Lower leg skin (tissue), 4 donors: Measurements from ENCODE around the gene ABTB2. TPM values are rescaled to one million over a fixed set of nuclear protein-coding genes. Genes with fewer than 3 reads are reported as not detected.
A peak's percentile ranks its signal among the peaks of the same experiment; 100 is the strongest.

Experiments
- DNase-seq, 2 donors: peaks; one replicate each; pipeline ENCODE4 v3.0.0-alpha.2; 2019; ENCODE audit warnings: low spot score in 2 of 2
- H3K4me3 ChIP-seq: fragments of 200-600 bp; sonication (generic); 2 replicates; pipeline ENCODE4 v1.5.1; 2017; ENCODE audit warnings: mild to moderate bottlenecking, low read depth; ENCODE audit not compliant: poor library complexity, severe bottlenecking
- POLR2A ChIP-seq, 2 donors: fragments of 450-650 bp; IDR thresholded peaks; one replicate each; pipeline ENCODE4 v1.6.1; 2016 to 2017; ENCODE audit warnings: antibody characterized with exemption in 2 of 2, mild to moderate bottlenecking in 1 of 2, moderate library complexity in 1 of 2
- WGBS, 2 donors: methylation state at CpG; one replicate each; pipeline ENCODE4 v1.1.5; 2018; 5-methylcytosine and 5-hydroxymethylcytosine counted together
- intact Hi-C: fragments of 100-400 bp; cut with DNase I; formaldehyde crosslinking; loops from one replicate; pipeline ENCODE4 v1.15.0; 2023; ENCODE audit warnings: low total_unique reads
- total RNA-seq, 4 donors: library from RNA; depleted of rRNA; stranded (reverse); fragments of >200 nt; gene quantifications; one replicate each; pipeline ENCODE4 v1.1.0, GENCODE V29; 2016
- TF ChIP-seq, protein P1 (sequence below), 3 donors: fragments of 450-650 bp; IDR thresholded peaks; one replicate each; pipeline ENCODE4 v1.5.1; 2016; ENCODE audit warnings: antibody characterized with exemption in 3 of 3, mild to moderate bottlenecking in 3 of 3, moderate library complexity in 2 of 3

Gene ABTB2
- total RNA-seq, 4 donors from 2014 or later: 6.1 to 24.2 (median 11.1) TPM

DNA sequence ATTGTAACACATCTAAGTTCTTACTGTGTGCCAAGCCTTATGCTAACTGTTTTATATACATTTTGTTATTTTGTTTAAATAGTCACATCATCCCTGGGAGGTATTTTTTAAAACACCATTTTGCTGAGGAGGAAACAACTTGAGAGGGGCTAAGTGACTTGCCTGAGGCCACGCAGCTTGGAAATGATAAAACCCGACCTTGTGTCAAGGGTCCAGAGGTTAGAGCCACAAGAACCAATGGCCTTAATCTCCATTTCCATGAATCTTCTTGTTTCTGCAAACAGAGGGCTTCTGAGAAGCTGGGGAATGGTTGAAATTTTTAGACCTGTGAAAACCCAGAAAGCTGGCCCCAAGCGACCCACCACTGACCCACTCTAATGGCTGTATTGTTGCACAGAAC, 16.7 kb downstream of the ABTB2 start:
- intact Hi-C loops: no loop called here
- DNase-seq: no peak
- H3K4me3 ChIP-seq: no peak overlapping the region
- 87 to 93% methylated on average over 3 of the region's 3 CpGs for WGBS, 2 donors
- no peak for TF ChIP-seq POLR2A (IDR thresholded peaks at IDR 0.05)
- TF ChIP-seq, protein P1, sequence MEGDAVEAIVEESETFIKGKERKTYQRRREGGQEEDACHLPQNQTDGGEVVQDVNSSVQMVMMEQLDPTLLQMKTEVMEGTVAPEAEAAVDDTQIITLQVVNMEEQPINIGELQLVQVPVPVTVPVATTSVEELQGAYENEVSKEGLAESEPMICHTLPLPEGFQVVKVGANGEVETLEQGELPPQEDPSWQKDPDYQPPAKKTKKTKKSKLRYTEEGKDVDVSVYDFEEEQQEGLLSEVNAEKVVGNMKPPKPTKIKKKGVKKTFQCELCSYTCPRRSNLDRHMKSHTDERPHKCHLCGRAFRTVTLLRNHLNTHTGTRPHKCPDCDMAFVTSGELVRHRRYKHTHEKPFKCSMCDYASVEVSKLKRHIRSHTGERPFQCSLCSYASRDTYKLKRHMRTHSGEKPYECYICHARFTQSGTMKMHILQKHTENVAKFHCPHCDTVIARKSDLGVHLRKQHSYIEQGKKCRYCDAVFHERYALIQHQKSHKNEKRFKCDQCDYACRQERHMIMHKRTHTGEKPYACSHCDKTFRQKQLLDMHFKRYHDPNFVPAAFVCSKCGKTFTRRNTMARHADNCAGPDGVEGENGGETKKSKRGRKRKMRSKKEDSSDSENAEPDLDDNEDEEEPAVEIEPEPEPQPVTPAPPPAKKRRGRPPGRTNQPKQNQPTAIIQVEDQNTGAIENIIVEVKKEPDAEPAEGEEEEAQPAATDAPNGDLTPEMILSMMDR (IDR thresholded peaks at IDR 0.05): no peak

DNA sequence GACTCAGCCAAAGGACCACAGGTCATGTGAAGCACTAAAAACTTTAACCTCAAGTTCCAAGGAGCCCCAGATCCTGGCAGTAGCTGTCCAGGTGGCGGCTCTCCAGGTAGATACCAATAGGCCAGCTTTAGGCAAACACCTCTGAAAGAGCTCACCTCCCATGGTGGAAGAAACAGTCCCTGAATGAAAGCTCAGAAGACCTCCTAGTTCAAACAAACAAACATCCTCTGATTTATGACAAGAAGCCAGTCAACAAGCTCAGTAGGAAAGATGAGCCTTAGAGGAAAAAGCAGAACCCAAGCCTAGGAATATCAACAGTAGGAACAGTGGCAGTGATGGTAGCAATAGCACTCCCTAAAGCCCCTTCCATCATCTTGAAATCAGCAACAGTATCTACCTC, 17.2 kb downstream of the ABTB2 start:
- DNase-seq: no peak
- no peak for TF ChIP-seq POLR2A (IDR thresholded peaks at IDR 0.05)
- TF ChIP-seq, protein P1 (IDR thresholded peaks at IDR 0.05): no peak
- no peak overlapping the region for H3K4me3 ChIP-seq
- intact Hi-C loops: no loop called here
- 73 to 90% methylated on average over 1 of the region's 1 CpG for WGBS, 2 donors

DNA sequence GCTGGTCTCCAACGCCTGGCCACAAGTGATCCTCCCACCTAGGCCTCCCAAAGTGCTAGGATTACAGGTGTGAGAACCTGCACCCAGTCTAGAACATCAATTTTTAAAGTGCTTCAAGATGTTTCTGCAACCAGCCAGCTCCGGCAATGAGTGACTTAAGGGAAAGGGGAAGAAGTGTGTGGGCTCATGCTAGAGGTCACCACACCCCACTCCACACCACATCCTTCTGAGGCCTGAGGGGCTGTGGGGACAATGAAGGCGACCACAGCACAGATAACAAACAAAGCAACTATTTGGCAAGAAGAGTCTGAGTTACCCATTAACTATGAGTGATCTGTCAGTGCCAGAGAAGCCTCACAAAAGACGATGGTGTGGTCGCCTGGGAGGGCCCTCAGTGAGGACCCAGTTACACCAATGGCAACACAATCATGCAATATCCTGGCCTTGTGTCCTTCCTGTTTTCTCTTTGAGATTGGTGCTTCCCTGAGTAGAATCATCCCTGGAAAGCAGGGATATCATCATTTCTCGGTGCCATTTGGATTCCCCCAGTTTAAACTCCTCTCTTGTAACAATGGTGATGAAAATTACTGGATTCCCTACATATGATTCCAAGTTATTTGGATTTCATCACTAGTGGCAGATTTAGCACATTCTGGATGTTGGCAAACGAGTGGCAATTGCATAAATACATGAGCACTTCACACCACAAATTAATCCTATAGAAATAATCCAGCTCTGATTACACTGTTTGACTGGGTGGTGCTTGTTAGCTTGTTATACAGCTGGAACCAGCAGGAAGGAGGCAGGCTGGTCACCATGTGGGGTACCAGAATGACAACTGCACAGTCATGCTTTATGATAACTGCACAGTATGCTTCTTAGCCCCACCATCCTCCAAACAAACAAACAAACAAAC, 18.4 kb downstream of the ABTB2 start:
- no peak for TF ChIP-seq POLR2A (IDR thresholded peaks at IDR 0.05)
- TF ChIP-seq, protein P1 (IDR thresholded peaks at IDR 0.05): no peak
- intact Hi-C loops: no loop called here
- 69 to 76% methylated on average over 7 of the region's 7 CpGs for WGBS, 2 donors
- peak in 1 of 2 donors; percentile 56 for DNase-seq
- H3K4me3 ChIP-seq: no peak overlapping the region

DNA sequence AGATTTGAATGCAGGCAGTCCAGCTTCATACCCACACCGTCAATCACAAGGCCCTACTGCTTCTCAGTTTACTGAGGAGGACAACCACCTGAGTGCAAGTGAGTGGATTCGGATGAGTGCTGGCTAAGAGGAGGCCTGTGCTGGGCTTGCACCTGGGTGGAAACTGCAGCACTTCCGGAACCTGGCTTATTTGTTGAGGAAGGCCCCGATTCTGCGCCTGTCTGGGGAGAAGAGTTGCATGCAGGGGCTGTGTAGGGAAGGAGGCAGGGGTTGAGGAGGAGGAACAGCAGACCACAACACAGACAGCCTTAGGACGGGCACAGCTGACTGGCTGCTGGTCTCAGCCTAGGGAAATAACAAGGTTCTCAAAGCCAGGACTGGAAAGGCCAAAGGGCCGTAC, 20.8 kb downstream of the ABTB2 start:
- DNase-seq: peak in 1 of 2 donors; percentile 74
- intact Hi-C loops: no loop called here
- 89 to 96% methylated on average over 7 of the region's 7 CpGs for WGBS, 2 donors

DNA sequence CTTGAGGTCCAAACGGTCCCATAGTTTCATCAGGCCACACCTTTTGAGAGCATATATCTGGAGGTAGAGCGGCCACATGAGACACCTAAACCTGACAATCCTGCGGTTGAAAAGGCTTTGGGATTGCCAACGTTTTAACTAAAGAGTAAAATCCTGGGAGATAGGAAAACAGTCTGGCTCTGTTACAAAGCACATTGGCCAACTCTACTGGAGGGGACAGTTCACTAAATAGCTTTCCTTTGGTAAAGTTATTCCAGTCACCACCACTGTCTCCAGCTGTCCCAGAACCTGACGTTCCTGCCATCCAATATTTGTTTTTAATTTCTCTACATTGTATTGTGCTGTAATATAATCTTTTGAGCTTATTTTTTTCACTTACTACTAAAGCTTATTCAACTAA, 22.0 kb downstream of the ABTB2 start:
- 69 to 74% methylated on average over 5 of the region's 5 CpGs for WGBS, 2 donors
- H3K4me3 ChIP-seq: no peak overlapping the region
- no peak for DNase-seq
- TF ChIP-seq POLR2A (IDR thresholded peaks at IDR 0.05): no peak
- TF ChIP-seq, protein P1 (IDR thresholded peaks at IDR 0.05): no peak
- intact Hi-C loops: no loop called here

More for the DNA sequence above, 20.8 kb downstream of the ABTB2 start:
- no peak overlapping the region for H3K4me3 ChIP-seq
- no peak for TF ChIP-seq POLR2A (IDR thresholded peaks at IDR 0.05)
- TF ChIP-seq, protein P1 (IDR thresholded peaks at IDR 0.05): no peak
